ENCODE results near the gene TMEM176A. TPM values are rescaled to one million over a fixed set of nuclear protein-coding genes. Genes with fewer than 3 reads are reported as not detected.

Gene TMEM176A
- polyA plus RNA-seq, 1 donor from 2014 or later, result not detected

DNA sequence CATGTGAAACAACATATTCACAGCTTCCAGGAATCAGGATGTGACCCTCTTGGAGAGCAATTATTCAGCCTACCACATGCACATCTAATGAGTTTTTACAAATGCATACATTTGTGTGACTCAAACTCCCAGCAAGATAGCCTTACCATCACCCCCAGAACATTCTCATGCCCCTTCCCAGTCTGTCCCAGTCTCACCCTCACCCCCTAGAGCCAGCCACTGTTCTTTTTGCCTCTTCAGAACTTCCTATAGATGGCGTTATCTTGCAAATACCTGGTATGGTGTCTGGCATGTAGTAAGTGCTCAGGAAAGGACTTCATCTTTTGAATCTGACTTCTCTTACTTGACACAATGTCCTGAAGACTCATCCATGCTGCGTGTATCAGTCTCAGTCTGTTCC, 27.8 kb downstream of the TMEM176A start:
- H3K9me2 ChIP-seq (ENCODE audit: insufficient read depth, low read length), result no peaks in the 10 kb centered on the region
- TF ChIP-seq MXI1 (conservative IDR thresholded peaks at IDR 0.05; ENCODE audit: poor library complexity, severe bottlenecking) (no peak), TAF1 (IDR thresholded peaks at IDR 0.05; ENCODE audit: low read depth) (no peak)
- H3K4me3 ChIP-seq (ENCODE audit: low read length), result no peak overlapping the region
- H2AFZ ChIP-seq (ENCODE audit: low read depth, low read length), result no peak overlapping the region
- H4K20me1 ChIP-seq (ENCODE audit: insufficient read depth), result no peaks in the 10 kb centered on the region
- H3K4me2 ChIP-seq (ENCODE audit: low read length), result no peak overlapping the region
- H3K9me3 ChIP-seq (ENCODE audit: low read length), result no peaks in the 10 kb centered on the region
- H3K27ac ChIP-seq (ENCODE audit: low read length), result no peak overlapping the region
- H3F3A ChIP-seq (ENCODE audit: insufficient read depth, low read length, poor library complexity, severe bottlenecking), result no peaks in the 10 kb centered on the region
- H3K79me2 ChIP-seq (replicated peaks; ENCODE audit: insufficient read depth, low read length), result no peaks in the 10 kb centered on the region
- no peaks in the 10 kb centered on the region for H3K27me3 ChIP-seq (ENCODE audit: insufficient read depth, low read depth, low read length)
- no peaks in the 10 kb centered on the region for H3K36me3 ChIP-seq (ENCODE audit: insufficient read depth, low read length)
- H3K9ac ChIP-seq (ENCODE audit: low read length), result no peak overlapping the region

GRCh38 chr7:150829426-150829825, 28.9 kb downstream of the TMEM176A start:
- no peaks in the 10 kb centered on the region for H3K9me2 ChIP-seq (ENCODE audit: insufficient read depth, low read length)
- H3K4me2 ChIP-seq (ENCODE audit: low read length), result no peak overlapping the region
- no peak overlapping the region for H3K4me3 ChIP-seq (ENCODE audit: low read length)
- H3K27ac ChIP-seq (ENCODE audit: low read length), result no peak overlapping the region
- H3K79me2 ChIP-seq (replicated peaks; ENCODE audit: insufficient read depth, low read length), result no peaks in the 10 kb centered on the region
- H3K9me3 ChIP-seq (ENCODE audit: low read length), result no peaks in the 10 kb centered on the region
- no peaks in the 10 kb centered on the region for H3K36me3 ChIP-seq (ENCODE audit: insufficient read depth, low read length)
- H3K9ac ChIP-seq (ENCODE audit: low read length), result no peak overlapping the region
- no peak overlapping the region for H2AFZ ChIP-seq (ENCODE audit: low read depth, low read length)
- no peak for TF ChIP-seq SMC3 (conservative IDR thresholded peaks at IDR 0.05; ENCODE audit: poor library complexity)
- no peak for TF ChIP-seq TAF1 (IDR thresholded peaks at IDR 0.05; ENCODE audit: low read depth)
- no peak for TF ChIP-seq EZH2 (IDR thresholded peaks at IDR 0.05; ENCODE audit: borderline replicate concordance, insufficient read depth, low read length, poor library complexity, severe bottlenecking)
- TF ChIP-seq MXI1 (conservative IDR thresholded peaks at IDR 0.05; ENCODE audit: poor library complexity, severe bottlenecking), result no peak
- TF ChIP-seq RAD21 (conservative IDR thresholded peaks at IDR 0.05), result no peak
- no peak for TF ChIP-seq CTCF (IDR thresholded peaks at IDR 0.05; ENCODE audit: poor library complexity, severe bottlenecking)
- TF ChIP-seq, protein P1, sequence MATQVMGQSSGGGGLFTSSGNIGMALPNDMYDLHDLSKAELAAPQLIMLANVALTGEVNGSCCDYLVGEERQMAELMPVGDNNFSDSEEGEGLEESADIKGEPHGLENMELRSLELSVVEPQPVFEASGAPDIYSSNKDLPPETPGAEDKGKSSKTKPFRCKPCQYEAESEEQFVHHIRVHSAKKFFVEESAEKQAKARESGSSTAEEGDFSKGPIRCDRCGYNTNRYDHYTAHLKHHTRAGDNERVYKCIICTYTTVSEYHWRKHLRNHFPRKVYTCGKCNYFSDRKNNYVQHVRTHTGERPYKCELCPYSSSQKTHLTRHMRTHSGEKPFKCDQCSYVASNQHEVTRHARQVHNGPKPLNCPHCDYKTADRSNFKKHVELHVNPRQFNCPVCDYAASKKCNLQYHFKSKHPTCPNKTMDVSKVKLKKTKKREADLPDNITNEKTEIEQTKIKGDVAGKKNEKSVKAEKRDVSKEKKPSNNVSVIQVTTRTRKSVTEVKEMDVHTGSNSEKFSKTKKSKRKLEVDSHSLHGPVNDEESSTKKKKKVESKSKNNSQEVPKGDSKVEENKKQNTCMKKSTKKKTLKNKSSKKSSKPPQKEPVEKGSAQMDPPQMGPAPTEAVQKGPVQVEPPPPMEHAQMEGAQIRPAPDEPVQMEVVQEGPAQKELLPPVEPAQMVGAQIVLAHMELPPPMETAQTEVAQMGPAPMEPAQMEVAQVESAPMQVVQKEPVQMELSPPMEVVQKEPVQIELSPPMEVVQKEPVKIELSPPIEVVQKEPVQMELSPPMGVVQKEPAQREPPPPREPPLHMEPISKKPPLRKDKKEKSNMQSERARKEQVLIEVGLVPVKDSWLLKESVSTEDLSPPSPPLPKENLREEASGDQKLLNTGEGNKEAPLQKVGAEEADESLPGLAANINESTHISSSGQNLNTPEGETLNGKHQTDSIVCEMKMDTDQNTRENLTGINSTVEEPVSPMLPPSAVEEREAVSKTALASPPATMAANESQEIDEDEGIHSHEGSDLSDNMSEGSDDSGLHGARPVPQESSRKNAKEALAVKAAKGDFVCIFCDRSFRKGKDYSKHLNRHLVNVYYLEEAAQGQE (IDR thresholded peaks at IDR 0.05; ENCODE audit: borderline replicate concordance), result no peak
- H4K20me1 ChIP-seq (ENCODE audit: insufficient read depth), result no peaks in the 10 kb centered on the region
- H3F3A ChIP-seq (ENCODE audit: insufficient read depth, low read length, poor library complexity, severe bottlenecking), result no peaks in the 10 kb centered on the region
- H3K27me3 ChIP-seq (ENCODE audit: insufficient read depth, low read depth, low read length), result no peaks in the 10 kb centered on the region

GRCh38 chr7:150830937-150831336, 30.4 kb downstream of the TMEM176A start:
- H2AFZ ChIP-seq (ENCODE audit: low read depth, low read length), result no peak overlapping the region
- no peak overlapping the region for H3K4me2 ChIP-seq (ENCODE audit: low read length)
- no peaks in the 10 kb centered on the region for H3K27me3 ChIP-seq (ENCODE audit: insufficient read depth, low read depth, low read length)
- no peaks in the 10 kb centered on the region for H3F3A ChIP-seq (ENCODE audit: insufficient read depth, low read length, poor library complexity, severe bottlenecking)
- no peaks in the 10 kb centered on the region for H3K36me3 ChIP-seq (ENCODE audit: insufficient read depth, low read length)
- H3K9me2 ChIP-seq (ENCODE audit: insufficient read depth, low read length), result no peaks in the 10 kb centered on the region
- no peaks in the 10 kb centered on the region for H3K79me2 ChIP-seq (replicated peaks; ENCODE audit: insufficient read depth, low read length)
- TF ChIP-seq POLR2AphosphoS5 (IDR thresholded peaks at IDR 0.05) (no peak), SMC3 (conservative IDR thresholded peaks at IDR 0.05; ENCODE audit: poor library complexity) (no peak), MXI1 (conservative IDR thresholded peaks at IDR 0.05; ENCODE audit: poor library complexity, severe bottlenecking) (no peak), CTCF (IDR thresholded peaks at IDR 0.05; ENCODE audit: poor library complexity, severe bottlenecking) (no peak), EP300 (conservative IDR thresholded peaks at IDR 0.05; ENCODE audit: poor library complexity, severe bottlenecking) (no peak), EZH2 (IDR thresholded peaks at IDR 0.05; ENCODE audit: borderline replicate concordance, insufficient read depth, low read length, poor library complexity, severe bottlenecking) (no peak), RAD21 (conservative IDR thresholded peaks at IDR 0.05) (no peak), TAF1 (IDR thresholded peaks at IDR 0.05; ENCODE audit: low read depth) (no peak)
- TF ChIP-seq, protein P1 (IDR thresholded peaks at IDR 0.05; ENCODE audit: borderline replicate concordance), result no peak
- no peaks in the 10 kb centered on the region for H3K9me3 ChIP-seq (ENCODE audit: low read length)
- H3K27ac ChIP-seq (ENCODE audit: low read length), result no peak overlapping the region
- H3K4me3 ChIP-seq (ENCODE audit: low read length), result no peak overlapping the region
- no peaks in the 10 kb centered on the region for H4K20me1 ChIP-seq (ENCODE audit: insufficient read depth)
- no peak overlapping the region for H3K9ac ChIP-seq (ENCODE audit: low read length)
